Stomach (tissue), 4 donors: ENCODE data around the gene GPR35.

Experiments used
- CTCF ChIP-seq, 7 experiments: fragments of 450-650 bp in 4 of 7; fragments of 200-600 bp in 3 of 7; sonication (generic) in 3 of 7; IDR thresholded peaks; one replicate each; pipeline ENCODE4 v1.5.1; 2016 to 2019; ENCODE audit warnings: antibody characterized with exemption in 7 of 7, control low read depth in 2 of 7, mild to moderate bottlenecking in 1 of 7
- EP300 ChIP-seq: sonication (generic); formaldehyde crosslinking; IDR thresholded peaks from one replicate; pipeline ENCODE4 v1.6.1; 2017; ENCODE audit warnings: antibody characterized with exemption
- POLR2A ChIP-seq, 4 donors: fragments of 450-650 bp; IDR thresholded peaks; one replicate each; pipeline ENCODE4 v1.6.1; 2016; ENCODE audit warnings: antibody characterized with exemption in 4 of 4, control low read depth in 2 of 4, mild to moderate bottlenecking in 1 of 4, moderate library complexity in 1 of 4
- POLR2AphosphoS5 ChIP-seq, 3 donors: sonication (generic); formaldehyde crosslinking; IDR thresholded peaks; one replicate each; pipeline ENCODE4 v1.6.1; 2016; ENCODE audit warnings: antibody characterized with exemption in 3 of 3

GRCh38 chr2:240604291-240604938 is 20.9 kb upstream of the GPR35 start:
- TF ChIP-seq CTCF (IDR thresholded peaks at IDR 0.05) (peak in 5 of 7 experiments; percentile 57 to 65 (median 60)), POLR2A (IDR thresholded peaks at IDR 0.05) (no peak), POLR2AphosphoS5 (IDR thresholded peaks at IDR 0.05) (peak in 1 of 3 donors; percentile 64), EP300 (no peak)
